Spleen (tissue), 11 donors: ENCODE results near the gene TRIM66. TPM values are rescaled to one million over a fixed set of nuclear protein-coding genes. Genes with fewer than 3 reads are reported as not detected.

Experiments
- DNase-seq: peaks from one replicate; pipeline ENCODE4 v3.0.0-alpha.2; 2020
- H3K27ac ChIP-seq, 8 donors: fragments of 200-600 bp; sonication (generic) in 7 of 8; 1 replicate in 4 of 8; 2 replicates in 4 of 8; pipeline versions ENCODE4 v1.5.0 to v1.8.0; 2016 to 2021; ENCODE audit warnings: inconsistent platforms in 4 of 8, mild to moderate bottlenecking in 4 of 8, moderate library complexity in 1 of 8
- H3K27me3 ChIP-seq, 7 donors: fragments of 200-600 bp; sonication (generic) in 6 of 7; replicated peaks in 1 of 7; 1 replicate in 4 of 7; 2 replicates in 3 of 7; pipeline versions ENCODE4 v1.5.0 to v1.8.0; 2016 to 2021; ENCODE audit warnings: inconsistent platforms in 3 of 7, mild to moderate bottlenecking in 1 of 7
- H3K36me3 ChIP-seq, 6 donors: fragments of 200-600 bp; sonication (generic) in 5 of 6; 1 replicate in 4 of 6; 2 replicates in 2 of 6; pipeline versions ENCODE4 v1.5.0 to v1.8.0; 2016 to 2021; ENCODE audit warnings: inconsistent platforms in 2 of 6
- H3K4me1 ChIP-seq, 6 donors: fragments of 200-600 bp; sonication (generic) in 5 of 6; 1 replicate in 3 of 6; 2 replicates in 3 of 6; pipeline versions ENCODE4 v1.5.0 to v1.8.0; 2016 to 2021; ENCODE audit warnings: inconsistent platforms in 3 of 6
- H3K4me3 ChIP-seq, 8 donors: fragments of 200-600 bp; sonication (generic) in 7 of 8; 1 replicate in 4 of 8; 2 replicates in 4 of 8; pipeline versions ENCODE4 v1.5.0 to v1.8.0; 2016 to 2021; ENCODE audit warnings: inconsistent platforms in 4 of 8, mild to moderate bottlenecking in 4 of 8, moderate library complexity in 2 of 8
- H3K9me3 ChIP-seq, 8 donors: fragments of 200-600 bp; sonication (generic) in 7 of 8; 1 replicate in 4 of 8; 2 replicates in 4 of 8; pipeline versions ENCODE4 v1.5.0 to v1.8.0; 2016 to 2021; ENCODE audit warnings: inconsistent platforms in 4 of 8
- CTCF ChIP-seq, 11 experiments: fragments of 200-600 bp in 7 of 11; fragments of 450-650 bp in 4 of 11; sonication (generic) in 4 of 11; IDR thresholded peaks in 8 of 11; conservative IDR thresholded peaks in 3 of 11; 1 replicate in 7 of 11; 2 replicates in 4 of 11; pipeline versions ENCODE4 v1.4.0 to v1.8.0; 2016 to 2021; ENCODE audit warnings: antibody characterized with exemption in 11 of 11, inconsistent platforms in 4 of 11, mild to moderate bottlenecking in 1 of 11
- POLR2A ChIP-seq, 3 donors: fragments of 450-650 bp; IDR thresholded peaks; one replicate each; pipeline ENCODE4 v1.5.1; 2017; ENCODE audit warnings: antibody characterized with exemption in 3 of 3, mild to moderate bottlenecking in 1 of 3
- POLR2AphosphoS5 ChIP-seq, 3 donors: sonication (generic); formaldehyde crosslinking; IDR thresholded peaks; one replicate each; pipeline ENCODE4 v1.5.1; 2017; ENCODE audit warnings: antibody characterized with exemption in 3 of 3
- WGBS, 5 donors: extraction: QIAGEN DNeasy Blood & Tissue Kit in 3 of 5; methylation state at CpG; one replicate each; pipeline versions ENCODE4 v1.1.5 to v1.1.7; 2013 to 2018; 5-methylcytosine and 5-hydroxymethylcytosine counted together
- intact Hi-C: fragments of 100-400 bp; cut with DNase I; formaldehyde crosslinking; loops from one replicate; pipeline ENCODE4 v1.15.0; 2023; ENCODE audit warnings: low total_unique reads
- polyA plus RNA-seq, 3 donors: library from polyadenylated mRNA; stranded (reverse); fragments of 200-250 nt; gene quantifications; one replicate each; pipeline ENCODE4 v1.2.1, GENCODE V29; 2013
- total RNA-seq, 7 donors: library from RNA; depleted of rRNA in 3 of 7; stranded (reverse); fragments of >200 nt in 3 of 7; fragmentation: NEBNext Ultra II Directional in 4 of 7; extraction: Animal tissue kit (Norgen Biotek cat#: 25700) in 4 of 7; gene quantifications; one replicate each; pipeline versions ENCODE4 v1.1.0 to v1.2.1, GENCODE V29; 2016 to 2021
- donor health status: healthy with polysubstance abuse.
- donor health status: DM: no; HTN: no; CAD: no; lungs with moderate emphysema.
- donor health status: DM: no; HTN: no; CAD: no.
- donor health status: Bipolar disorder and iron deficiency.
- donor health status: healthy.
- donor health status: DM: no; HTN: no; CAD: no.
- donor health status: DM: yes; HTN: yes; CAD: no.

TRIM66 gene
- total and polyA plus RNA-seq, 10 donors, result 0.86 to 22.8 (median 10.3) TPM

GRCh38 chr11:8661001-8661795 is 21.3 kb downstream of the TRIM66 start:
- H3K36me3 ChIP-seq, result peaks cover 0 to 18% (median 0%) of the 10 kb centered on the region in 6 donors
- H3K27me3 ChIP-seq, result no peaks in the 10 kb centered on the region
- H3K4me1 ChIP-seq, result no peaks in the 10 kb centered on the region
- no peak for DNase-seq
- no peak overlapping the region for H3K27ac ChIP-seq
- H3K4me3 ChIP-seq, result no peak overlapping the region
- WGBS, 5 donors, result 92 to 96% (median 94%) methylated on average over 6 of the region's 6 CpGs
- TF ChIP-seq POLR2AphosphoS5 (IDR thresholded peaks at IDR 0.05), result no peak
- intact Hi-C loops, result no loop called here
- H3K9me3 ChIP-seq, result no peaks in the 10 kb centered on the region

- Histone ChIP-seq H3K9me3 (no peaks in the 10 kb centered on the region), H3K27me3 (no peaks in the 10 kb centered on the region), H3K4me1 (no peaks in the 10 kb centered on the region), H3K4me3 (no peak overlapping the region), H3K27ac (no peak overlapping the region), H3K36me3 (peaks cover 0 to 20% (median 0%) of the 10 kb centered on the region in 6 donors)
- DNase-seq, result no peak
- TF ChIP-seq POLR2AphosphoS5 (IDR thresholded peaks at IDR 0.05) (no peak), POLR2A (IDR thresholded peaks at IDR 0.05) (no peak)
- 85 to 93% (median 87%) methylated on average over 15 of the region's 15 CpGs for WGBS, 5 donors
- intact Hi-C loops, result no loop called here
Observed at GRCh38 chr11:8658321-8659057, 24.0 kb downstream of the TRIM66 start.

- Histone ChIP-seq H3K4me3 (no peak overlapping the region), H3K36me3 (peaks cover 0 to 8% (median 0%) of the 10 kb centered on the region in 6 donors), H3K9me3 (no peaks in the 10 kb centered on the region), H3K27ac (no peak overlapping the region), H3K27me3 (no peaks in the 10 kb centered on the region), H3K4me1 (no peaks in the 10 kb centered on the region)
- DNase-seq, result no peak
- 73 to 97% (median 85%) methylated on average over 2 of the region's 2 CpGs for WGBS, 5 donors
- intact Hi-C loops, result no loop called here
- TF ChIP-seq POLR2A (IDR thresholded peaks at IDR 0.05), result no peak
- TF ChIP-seq POLR2AphosphoS5 (IDR thresholded peaks at IDR 0.05), result no peak
Observed at GRCh38 chr11:8656291-8656690, 26.2 kb downstream of the TRIM66 start.

GRCh38 chr11:8654503-8654902 is 28.0 kb downstream of the TRIM66 start:
- H3K9me3 ChIP-seq, result no peaks in the 10 kb centered on the region
- DNase-seq, result no peak
- TF ChIP-seq POLR2A (IDR thresholded peaks at IDR 0.05) (no peak), POLR2AphosphoS5 (IDR thresholded peaks at IDR 0.05) (no peak)
- 67 to 86% (median 80%) methylated on average over 4 of the region's 4 CpGs for whole genome bisulfite sequencing, 5 donors
- peaks cover 0 to 24% (median 1%) of the 10 kb centered on the region in 6 donors for H3K36me3 ChIP-seq
- H3K27ac ChIP-seq, result no peak overlapping the region
- intact Hi-C loops, result no loop called here
- H3K4me1 ChIP-seq, result no peaks in the 10 kb centered on the region
- H3K27me3 ChIP-seq, result no peaks in the 10 kb centered on the region
- H3K4me3 ChIP-seq, result no peak overlapping the region

- no peak overlapping the region for H3K27ac ChIP-seq
- H3K4me1 ChIP-seq, result no peaks in the 10 kb centered on the region
- no peaks in the 10 kb centered on the region for H3K27me3 ChIP-seq
- H3K36me3 ChIP-seq, result peaks cover 0 to 48% (median 17%) of the 10 kb centered on the region in 6 donors
- no peak for DNase-seq
- intact Hi-C loops, result no loop called here
- 86 to 95% (median 93%) methylated on average over 3 of the region's 3 CpGs for WGBS, 5 donors
- H3K4me3 ChIP-seq, result no peak overlapping the region
- TF ChIP-seq CTCF (IDR thresholded peaks at IDR 0.05 in 8 of 11, conservative IDR thresholded peaks at IDR 0.05 in 3 of 11), result no peak
- TF ChIP-seq POLR2AphosphoS5 (IDR thresholded peaks at IDR 0.05), result no peak
- TF ChIP-seq POLR2A (IDR thresholded peaks at IDR 0.05), result no peak
- no peaks in the 10 kb centered on the region for H3K9me3 ChIP-seq
Observed at GRCh38 chr11:8652140-8652539, 30.3 kb downstream of the TRIM66 start.
